PC-3 (cell line): ENCODE data around the gene FIZ1.

Experiments
- CTCF ChIP-seq: fragments of 300-600 bp; sonication (generic); conservative IDR thresholded peaks from 2 replicates; pipeline ENCODE4 v1.5.1; 2017; ENCODE audit warnings: antibody characterized with exemption, low read depth, mild to moderate bottlenecking, low read length
- EZH2 ChIP-seq: fragments of 300-600 bp; sonication (generic); IDR thresholded peaks from one replicate; pipeline ENCODE4 v1.6.1; 2017; ENCODE audit warnings: antibody characterized with exemption, mild to moderate bottlenecking, low read length; ENCODE audit not compliant: unreplicated experiment
- EZH2phosphoT487 ChIP-seq: fragments of 300-600 bp; sonication (generic); IDR thresholded peaks from 2 replicates; pipeline ENCODE4 v1.6.1; 2018; ENCODE audit warnings: mild to moderate bottlenecking, antibody characterized with exemption, low read length, borderline replicate concordance

- TF ChIP-seq CTCF (no peak), EZH2phosphoT487 (no peak), EZH2 (no peak)
Measured at GRCh38 chr19:55616395-55616875, 17.1 kb upstream of the FIZ1 start.
